GM19035 (cell line): ENCODE data around the gene STX1A.
"Not testable (repeated sequence)": the region's sequence is repeated elsewhere in the genome, so short reads cannot be mapped to it uniquely, and the experiment has no call there.

Experiments
- ATAC-seq: cut with Tn5 transposase; IDR thresholded peaks from one replicate; pipeline ENCODE4 v1.9.1; 2021; ENCODE audit not compliant: unreplicated experiment

STX1A gene

GRCh38 chr7:73655309-73655708, 64.2 kb downstream of the STX1A start:
- ATAC-seq: not testable (repeated sequence)

GRCh38 chr7:73652541-73652949, 66.9 kb downstream of the STX1A start:
- ATAC-seq: no peak

- no peak for ATAC-seq
Observed at GRCh38 chr7:73650524-73650923, 68.9 kb downstream of the STX1A start.

GRCh38 chr7:73649576-73649975, 69.9 kb downstream of the STX1A start:
- ATAC-seq: no peak
